HG02870 (cell line): ENCODE data around the gene WASF2.
"Not testable (repeated sequence)": the region's sequence is repeated elsewhere in the genome, so short reads cannot be mapped to it uniquely, and the experiment has no call there.

Experiments
- ATAC-seq: cut with Tn5 transposase; IDR thresholded peaks from one replicate; pipeline ENCODE4 v1.9.1; 2021; ENCODE audit warnings: mild to moderate bottlenecking, moderate library complexity; ENCODE audit not compliant: unreplicated experiment

Gene WASF2

GRCh38 chr1:27499142-27499541 lies 9.2 kb upstream of the WASF2 start:
- ATAC-seq: no peak

- no peak for ATAC-seq
Measured at GRCh38 chr1:27496604-27497155, 6.7 kb upstream of the WASF2 start.

GRCh38 chr1:27492796-27493195 lies 2.8 kb upstream of the WASF2 start:
- ATAC-seq: no peak

- ATAC-seq: no peak
Measured at GRCh38 chr1:27491748-27492700, 2.1 kb upstream of the WASF2 start.

- peak; percentile 17 for ATAC-seq
Measured at GRCh38 chr1:27489501-27489972, 430 bp downstream of the WASF2 start.

- ATAC-seq: no peak
Measured at GRCh38 chr1:27487966-27488884, 1.7 kb downstream of the WASF2 start.

GRCh38 chr1:27485363-27485762 lies 4.6 kb downstream of the WASF2 start:
- no peak for ATAC-seq

- ATAC-seq: no peak
Measured at GRCh38 chr1:27483659-27484058, 6.3 kb downstream of the WASF2 start.

GRCh38 chr1:27481994-27482620 lies 7.9 kb downstream of the WASF2 start:
- ATAC-seq: no peak

- ATAC-seq: no peak
Measured at GRCh38 chr1:27478098-27478497, 11.9 kb downstream of the WASF2 start.

- no peak for ATAC-seq
Measured at GRCh38 chr1:27476237-27476636, 13.7 kb downstream of the WASF2 start.

GRCh38 chr1:27475720-27476119 lies 14.2 kb downstream of the WASF2 start:
- no peak for ATAC-seq

- no peak for ATAC-seq
Measured at GRCh38 chr1:27473755-27474154, 16.2 kb downstream of the WASF2 start.

GRCh38 chr1:27472098-27472497 lies 17.9 kb downstream of the WASF2 start:
- ATAC-seq: not testable (repeated sequence)

GRCh38 chr1:27471477-27471876 lies 18.5 kb downstream of the WASF2 start:
- no peak for ATAC-seq

GRCh38 chr1:27469334-27469733 lies 20.6 kb downstream of the WASF2 start:
- ATAC-seq: no peak

- not testable (repeated sequence) for ATAC-seq
Measured at GRCh38 chr1:27468378-27468777, 21.6 kb downstream of the WASF2 start.

- no peak for ATAC-seq
Measured at GRCh38 chr1:27464926-27465647, 24.9 kb downstream of the WASF2 start.

GRCh38 chr1:27463916-27464315 lies 26.1 kb downstream of the WASF2 start:
- not testable (repeated sequence) for ATAC-seq

- ATAC-seq: not testable (repeated sequence)
Measured at GRCh38 chr1:27458521-27458920, 31.4 kb downstream of the WASF2 start.
